Measurements from ENCODE around the gene HNRNPA3.
"Not testable (repeated sequence)": the region's sequence is repeated elsewhere in the genome, so short reads cannot be mapped to it uniquely, and the experiment has no call there.

Gene HNRNPA3

DNA sequence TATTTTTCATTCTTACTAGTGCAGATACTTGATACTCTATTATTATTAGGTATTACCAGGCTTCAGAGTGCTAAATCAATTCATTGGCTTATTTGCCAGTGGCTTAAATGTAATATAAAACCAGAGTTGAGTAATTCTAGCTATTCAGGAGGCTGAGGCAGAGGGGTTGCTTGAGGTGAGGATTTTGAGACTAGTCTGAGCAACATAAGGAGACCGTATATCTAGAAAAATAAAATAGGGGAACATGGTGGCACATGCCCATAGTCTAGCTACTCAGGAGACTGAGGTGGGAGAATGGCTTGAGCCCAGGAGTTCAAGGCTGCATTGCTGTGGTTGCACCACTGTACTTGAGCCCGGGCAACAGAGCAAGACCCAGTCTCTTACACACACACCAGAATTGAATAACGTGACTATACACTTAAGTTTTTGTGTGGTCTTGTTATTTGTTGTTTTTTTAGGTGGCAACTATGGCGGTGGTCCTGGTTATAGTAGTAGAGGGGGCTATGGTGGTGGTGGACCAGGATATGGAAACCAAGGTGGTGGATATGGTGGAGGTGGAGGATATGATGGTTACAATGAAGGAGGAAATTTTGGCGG lies 4.8 kb downstream of the HNRNPA3 start:
- Histone ChIP-seq H3K4me2 (ENCODE audit: low read depth, low read length, poor library complexity, severe bottlenecking) (peak overlapping the region; percentile 76), H3F3A (ENCODE audit: low read depth) (no peaks in the 10 kb centered on the region), H3K9ac (ENCODE audit: low read depth, low read length, poor library complexity, severe bottlenecking) (no peak overlapping the region), H3K79me2 (ENCODE audit: insufficient read depth, low read length) (peaks cover 95% of the 10 kb centered on the region), H3K4me3 (ENCODE audit: low read length, poor library complexity, severe bottlenecking) (peak overlapping the region; percentile 90), H3K9me3 (ENCODE audit: insufficient read depth, low read depth, low read length) (no peaks in the 10 kb centered on the region), H3K4me1 (ENCODE audit: insufficient read depth, low read length, poor library complexity, severe bottlenecking) (peaks cover 48% of the 10 kb centered on the region), H4K20me1 (ENCODE audit: insufficient read depth, low read length, poor library complexity, severe bottlenecking) (peaks cover 90% of the 10 kb centered on the region), H2AFZ (ENCODE audit: low read length) (no peak overlapping the region), H3K36me3 (ENCODE audit: insufficient read depth, low read length) (peaks cover 74% of the 10 kb centered on the region), H3K27me3 (ENCODE audit: insufficient read depth, low read length, poor library complexity, severe bottlenecking) (no peaks in the 10 kb centered on the region), H3K9me2 (replicated peaks; ENCODE audit: low read depth, low read length) (no peaks in the 10 kb centered on the region)
- no peak for TF ChIP-seq EZH2phosphoT487 (IDR thresholded peaks at IDR 0.05; ENCODE audit: borderline replicate concordance)
- TF ChIP-seq, protein P1, sequence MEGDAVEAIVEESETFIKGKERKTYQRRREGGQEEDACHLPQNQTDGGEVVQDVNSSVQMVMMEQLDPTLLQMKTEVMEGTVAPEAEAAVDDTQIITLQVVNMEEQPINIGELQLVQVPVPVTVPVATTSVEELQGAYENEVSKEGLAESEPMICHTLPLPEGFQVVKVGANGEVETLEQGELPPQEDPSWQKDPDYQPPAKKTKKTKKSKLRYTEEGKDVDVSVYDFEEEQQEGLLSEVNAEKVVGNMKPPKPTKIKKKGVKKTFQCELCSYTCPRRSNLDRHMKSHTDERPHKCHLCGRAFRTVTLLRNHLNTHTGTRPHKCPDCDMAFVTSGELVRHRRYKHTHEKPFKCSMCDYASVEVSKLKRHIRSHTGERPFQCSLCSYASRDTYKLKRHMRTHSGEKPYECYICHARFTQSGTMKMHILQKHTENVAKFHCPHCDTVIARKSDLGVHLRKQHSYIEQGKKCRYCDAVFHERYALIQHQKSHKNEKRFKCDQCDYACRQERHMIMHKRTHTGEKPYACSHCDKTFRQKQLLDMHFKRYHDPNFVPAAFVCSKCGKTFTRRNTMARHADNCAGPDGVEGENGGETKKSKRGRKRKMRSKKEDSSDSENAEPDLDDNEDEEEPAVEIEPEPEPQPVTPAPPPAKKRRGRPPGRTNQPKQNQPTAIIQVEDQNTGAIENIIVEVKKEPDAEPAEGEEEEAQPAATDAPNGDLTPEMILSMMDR (conservative IDR thresholded peaks at IDR 0.05; ENCODE audit: low read length), result no peak

DNA sequence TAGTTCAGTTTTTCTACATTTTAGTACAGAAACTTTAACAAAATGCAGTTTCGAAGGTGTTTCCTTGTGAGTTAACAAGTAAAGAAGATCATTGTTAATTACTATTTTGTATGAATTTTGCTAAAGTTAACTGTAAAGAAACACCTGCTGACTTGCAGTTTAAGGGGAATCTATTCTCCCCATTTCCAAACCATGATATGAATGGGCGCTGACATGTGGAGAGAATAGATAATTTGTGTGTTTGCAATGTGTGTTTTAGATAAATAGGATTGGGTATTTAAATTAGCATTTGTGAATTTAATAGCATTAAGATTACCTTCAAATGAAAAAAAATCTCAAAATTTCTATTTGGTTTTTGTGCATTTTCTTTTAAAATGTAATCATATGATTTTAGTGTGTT lies 7.2 kb downstream of the HNRNPA3 start:
- Histone ChIP-seq H3K36me3 (ENCODE audit: insufficient read depth, low read length) (peaks cover 92% of the 10 kb centered on the region), H3K79me2 (ENCODE audit: insufficient read depth, low read length) (peaks cover 75% of the 10 kb centered on the region)

DNA sequence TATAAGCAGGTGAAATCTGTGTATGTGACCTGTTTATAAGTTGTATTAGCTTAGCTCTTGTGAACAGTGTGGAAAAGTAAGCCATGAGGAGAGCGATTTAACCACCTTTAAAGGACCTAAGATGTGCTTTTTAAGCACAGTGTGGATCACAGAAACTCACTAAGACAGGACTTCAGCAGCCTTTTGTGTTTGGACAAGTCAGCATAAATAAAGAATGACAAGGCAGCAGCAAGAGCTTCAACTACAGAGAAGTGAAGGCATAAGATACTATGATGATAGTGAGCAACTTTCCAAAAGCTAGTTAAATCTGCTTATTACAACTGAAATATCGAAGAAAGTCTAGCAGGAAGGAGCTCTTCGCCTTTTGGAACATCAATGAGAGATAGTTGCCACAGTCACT lies 8.9 kb downstream of the HNRNPA3 start:
- Histone ChIP-seq H4K20me1 (ENCODE audit: insufficient read depth, low read length, poor library complexity, severe bottlenecking) (peaks cover 79% of the 10 kb centered on the region), H3K79me2 (ENCODE audit: insufficient read depth, low read length) (peaks cover 62% of the 10 kb centered on the region), H3K9me2 (replicated peaks; ENCODE audit: low read depth, low read length) (no peaks in the 10 kb centered on the region), H2AFZ (ENCODE audit: low read length) (no peak overlapping the region), H3K36me3 (ENCODE audit: insufficient read depth, low read length) (peaks cover 76% of the 10 kb centered on the region), H3K4me2 (ENCODE audit: low read depth, low read length, poor library complexity, severe bottlenecking) (no peak overlapping the region), H3K9me3 (ENCODE audit: insufficient read depth, low read depth, low read length) (no peaks in the 10 kb centered on the region), H3K4me1 (ENCODE audit: insufficient read depth, low read length, poor library complexity, severe bottlenecking) (peaks cover 28% of the 10 kb centered on the region), H3K4me3 (ENCODE audit: low read length, poor library complexity, severe bottlenecking) (no peak overlapping the region), H3F3A (ENCODE audit: low read depth) (peaks cover 10% of the 10 kb centered on the region; the same call in 1 of the 2 replicates), H3K9ac (ENCODE audit: low read depth, low read length, poor library complexity, severe bottlenecking) (no peak overlapping the region), H3K27me3 (ENCODE audit: insufficient read depth, low read length, poor library complexity, severe bottlenecking) (no peaks in the 10 kb centered on the region)
- TF ChIP-seq, protein P1 (conservative IDR thresholded peaks at IDR 0.05; ENCODE audit: low read length), result no peak
- TF ChIP-seq EZH2phosphoT487 (IDR thresholded peaks at IDR 0.05; ENCODE audit: borderline replicate concordance), result no peak

More for the DNA sequence above, 7.2 kb downstream of the HNRNPA3 start:
- H3K27me3 ChIP-seq (ENCODE audit: insufficient read depth, low read length, poor library complexity, severe bottlenecking); H3K9me2 ChIP-seq (replicated peaks; ENCODE audit: low read depth, low read length); H3K9me3 ChIP-seq (ENCODE audit: insufficient read depth, low read depth, low read length); H3F3A ChIP-seq (ENCODE audit: low read depth); H3K9ac ChIP-seq (ENCODE audit: low read depth, low read length, poor library complexity, severe bottlenecking); H2AFZ ChIP-seq (ENCODE audit: low read length): not testable (repeated sequence)
- Histone ChIP-seq H4K20me1 (ENCODE audit: insufficient read depth, low read length, poor library complexity, severe bottlenecking) (peaks cover 90% of the 10 kb centered on the region), H3K4me2 (ENCODE audit: low read depth, low read length, poor library complexity, severe bottlenecking) (peak overlapping the region; percentile 71), H3K4me3 (ENCODE audit: low read length, poor library complexity, severe bottlenecking) (peak overlapping the region; percentile 50), H3K4me1 (ENCODE audit: insufficient read depth, low read length, poor library complexity, severe bottlenecking) (peaks cover 40% of the 10 kb centered on the region)

DNA sequence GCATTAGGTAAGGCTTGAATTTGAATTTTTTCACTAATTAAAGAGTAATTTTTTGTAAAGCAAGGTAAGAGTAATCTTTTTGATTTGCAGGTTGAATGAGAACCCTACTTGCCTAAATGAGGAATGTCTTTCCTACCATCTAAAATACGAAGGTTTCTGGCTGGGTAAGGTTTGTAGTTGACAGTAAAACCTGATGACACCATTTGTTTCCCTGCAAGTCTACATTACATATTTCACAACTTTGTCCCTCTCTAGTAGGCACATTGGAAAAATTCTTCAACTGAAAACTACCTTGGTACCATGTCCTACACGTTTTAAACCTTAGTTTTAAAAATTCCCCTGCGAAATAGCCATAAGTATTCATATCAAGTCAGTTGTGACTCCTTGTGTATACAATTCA lies 9.4 kb downstream of the HNRNPA3 start:
- Histone ChIP-seq H3K9me2 (replicated peaks; ENCODE audit: low read depth, low read length) (no peaks in the 10 kb centered on the region), H4K20me1 (ENCODE audit: insufficient read depth, low read length, poor library complexity, severe bottlenecking) (peaks cover 75% of the 10 kb centered on the region), H3K79me2 (ENCODE audit: insufficient read depth, low read length) (peaks cover 57% of the 10 kb centered on the region), H3F3A (ENCODE audit: low read depth) (peaks cover 10% of the 10 kb centered on the region; the same call in 1 of the 2 replicates), H3K36me3 (ENCODE audit: insufficient read depth, low read length) (peaks cover 71% of the 10 kb centered on the region), H2AFZ (ENCODE audit: low read length) (no peak overlapping the region), H3K4me3 (ENCODE audit: low read length, poor library complexity, severe bottlenecking) (no peak overlapping the region), H3K9me3 (ENCODE audit: insufficient read depth, low read depth, low read length) (no peaks in the 10 kb centered on the region), H3K4me2 (ENCODE audit: low read depth, low read length, poor library complexity, severe bottlenecking) (no peak overlapping the region), H3K9ac (ENCODE audit: low read depth, low read length, poor library complexity, severe bottlenecking) (no peak overlapping the region), H3K27me3 (ENCODE audit: insufficient read depth, low read length, poor library complexity, severe bottlenecking) (no peaks in the 10 kb centered on the region), H3K4me1 (ENCODE audit: insufficient read depth, low read length, poor library complexity, severe bottlenecking) (peaks cover 26% of the 10 kb centered on the region)
- TF ChIP-seq, protein P1 (conservative IDR thresholded peaks at IDR 0.05; ENCODE audit: low read length), result no peak
- TF ChIP-seq EZH2phosphoT487 (IDR thresholded peaks at IDR 0.05; ENCODE audit: borderline replicate concordance), result no peak

DNA sequence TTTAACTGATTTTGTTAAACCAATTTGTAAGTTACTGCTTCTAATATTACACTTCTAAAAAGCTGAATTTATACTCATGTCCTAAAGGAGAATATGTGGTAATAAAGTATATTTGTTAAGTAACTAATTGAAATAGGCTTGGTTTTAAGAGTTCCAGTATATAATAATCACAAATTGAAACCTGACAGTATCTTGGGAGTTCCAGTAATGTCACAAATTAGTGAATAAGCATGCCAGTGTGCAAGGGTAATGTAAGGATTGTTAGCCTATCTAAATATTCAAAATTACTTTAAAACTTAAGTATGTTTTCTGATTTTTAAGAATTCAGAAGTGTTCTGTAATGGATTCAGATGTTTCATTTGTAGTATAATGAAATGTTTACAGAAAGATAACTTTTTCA lies 10.8 kb downstream of the HNRNPA3 start:
- peaks cover 57% of the 10 kb centered on the region for H3K36me3 ChIP-seq (ENCODE audit: insufficient read depth, low read length)
- H3K9ac ChIP-seq (ENCODE audit: low read depth, low read length, poor library complexity, severe bottlenecking); H2AFZ ChIP-seq (ENCODE audit: low read length); H3F3A ChIP-seq (ENCODE audit: low read depth); H3K27me3 ChIP-seq (ENCODE audit: insufficient read depth, low read length, poor library complexity, severe bottlenecking); H3K4me2 ChIP-seq (ENCODE audit: low read depth, low read length, poor library complexity, severe bottlenecking); H3K9me2 ChIP-seq (replicated peaks; ENCODE audit: low read depth, low read length); H3K9me3 ChIP-seq (ENCODE audit: insufficient read depth, low read depth, low read length); H3K4me3 ChIP-seq (ENCODE audit: low read length, poor library complexity, severe bottlenecking): not testable (repeated sequence)
- H4K20me1 ChIP-seq (ENCODE audit: insufficient read depth, low read length, poor library complexity, severe bottlenecking), result peaks cover 60% of the 10 kb centered on the region
- H3K79me2 ChIP-seq (ENCODE audit: insufficient read depth, low read length), result peaks cover 43% of the 10 kb centered on the region
- peaks cover 17% of the 10 kb centered on the region for H3K4me1 ChIP-seq (ENCODE audit: insufficient read depth, low read length, poor library complexity, severe bottlenecking)
